T-helper 22 cell (primary cell): ENCODE data around the gene EIF4G1.

Experiments used
- DNase-seq: peaks from one replicate; pipeline ENCODE4 v3.0.0-alpha.2; 2020; ENCODE audit warnings: low read depth

The EIF4G1 gene

GRCh38 chr3:184368586-184369183, 54.3 kb downstream of the EIF4G1 start:
- no peak for DNase-seq

- DNase-seq = peak; percentile 30
Measured at GRCh38 chr3:184371570-184372018, 57.2 kb downstream of the EIF4G1 start.

- no peak for DNase-seq
Measured at GRCh38 chr3:184372296-184372821, 58.0 kb downstream of the EIF4G1 start.

DNA sequence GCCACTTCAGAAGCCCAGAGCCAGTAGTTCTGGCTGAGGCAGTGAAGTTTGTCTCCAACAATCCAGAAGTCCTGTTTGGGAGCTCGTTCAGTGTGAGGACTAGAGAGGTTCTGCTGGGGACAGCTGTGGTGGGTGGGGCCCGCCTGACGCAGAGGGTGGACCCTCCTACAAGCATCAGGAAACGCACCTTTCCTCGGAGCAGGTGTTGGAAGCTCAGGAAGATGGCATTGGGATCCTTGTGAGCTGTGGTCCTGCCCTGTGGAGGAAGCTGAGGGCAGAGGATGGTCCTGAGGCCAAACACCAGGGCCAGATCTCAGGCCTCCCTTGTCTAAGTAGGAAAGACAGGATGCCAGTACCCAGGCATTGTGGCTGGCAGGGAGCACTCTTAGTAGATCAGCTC, 58.5 kb downstream of the EIF4G1 start:
- DNase-seq = no peak

GRCh38 chr3:184373422-184373821, 59.0 kb downstream of the EIF4G1 start:
- DNase-seq = no peak

DNA sequence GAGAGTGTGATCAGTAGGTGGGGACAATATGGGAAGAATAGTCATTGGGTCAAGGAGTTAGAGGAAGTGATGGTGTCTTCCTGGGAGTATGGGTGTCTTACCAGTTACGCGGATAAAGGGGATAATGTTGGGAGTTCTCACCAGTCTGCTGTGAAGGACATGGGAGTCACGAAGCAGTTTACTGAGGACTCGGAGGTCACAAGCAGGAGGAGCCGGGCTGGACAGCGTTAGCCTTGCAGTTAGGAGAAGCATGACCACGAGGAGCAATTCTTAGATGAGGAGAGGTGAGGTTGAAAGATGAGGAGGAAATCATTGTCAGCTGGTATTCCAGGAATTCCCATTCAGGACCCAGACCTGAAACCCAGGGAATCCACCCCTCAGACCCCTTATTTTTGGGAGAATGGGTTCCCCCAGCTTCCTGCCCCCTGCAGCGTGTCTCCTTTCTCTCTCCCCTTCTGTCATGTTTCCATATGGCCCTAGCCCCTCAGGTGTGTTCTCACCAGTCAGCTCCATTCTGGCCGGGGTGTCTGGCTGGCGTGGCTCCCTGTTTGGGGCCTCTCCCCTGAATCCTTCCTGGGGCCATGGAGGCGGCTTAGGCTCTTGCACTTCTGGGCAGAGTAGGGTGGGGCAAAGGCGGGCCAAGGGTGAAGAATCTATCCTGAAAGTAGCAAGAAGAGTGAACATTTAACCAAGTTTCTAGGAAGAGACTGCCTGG, 61.5 kb downstream of the EIF4G1 start:
- no peak for DNase-seq

DNA sequence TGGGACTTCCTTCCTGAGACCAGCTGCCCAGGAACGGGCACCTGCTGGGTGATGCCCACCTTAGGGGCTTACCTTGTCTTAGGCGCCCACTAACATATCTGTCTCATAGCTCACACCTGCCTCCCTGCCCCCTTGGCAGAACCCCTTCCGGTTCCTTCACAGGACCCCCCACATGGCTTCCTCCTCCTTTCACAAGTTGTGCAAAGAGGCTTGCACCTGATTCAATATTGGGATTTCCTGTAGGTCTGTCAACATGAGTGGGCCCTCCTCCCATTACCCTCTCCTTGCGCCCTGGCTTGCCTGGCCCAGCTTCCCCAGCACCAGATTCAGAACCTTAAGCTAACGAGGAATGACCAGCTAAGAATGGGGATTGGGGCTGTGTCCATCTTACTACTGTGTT, 63.0 kb downstream of the EIF4G1 start:
- no peak for DNase-seq

GRCh38 chr3:184377882-184378445, 63.6 kb downstream of the EIF4G1 start, which contains the start of gene THPO:
THPO (minus strand) TSS chr3:184378207; CDS start chr3:184376259, 1,948 bp downstream.
- DNase-seq = no peak

- no peak for DNase-seq
Measured at GRCh38 chr3:184378651-184379357, 64.4 kb downstream of the EIF4G1 start.

DNA sequence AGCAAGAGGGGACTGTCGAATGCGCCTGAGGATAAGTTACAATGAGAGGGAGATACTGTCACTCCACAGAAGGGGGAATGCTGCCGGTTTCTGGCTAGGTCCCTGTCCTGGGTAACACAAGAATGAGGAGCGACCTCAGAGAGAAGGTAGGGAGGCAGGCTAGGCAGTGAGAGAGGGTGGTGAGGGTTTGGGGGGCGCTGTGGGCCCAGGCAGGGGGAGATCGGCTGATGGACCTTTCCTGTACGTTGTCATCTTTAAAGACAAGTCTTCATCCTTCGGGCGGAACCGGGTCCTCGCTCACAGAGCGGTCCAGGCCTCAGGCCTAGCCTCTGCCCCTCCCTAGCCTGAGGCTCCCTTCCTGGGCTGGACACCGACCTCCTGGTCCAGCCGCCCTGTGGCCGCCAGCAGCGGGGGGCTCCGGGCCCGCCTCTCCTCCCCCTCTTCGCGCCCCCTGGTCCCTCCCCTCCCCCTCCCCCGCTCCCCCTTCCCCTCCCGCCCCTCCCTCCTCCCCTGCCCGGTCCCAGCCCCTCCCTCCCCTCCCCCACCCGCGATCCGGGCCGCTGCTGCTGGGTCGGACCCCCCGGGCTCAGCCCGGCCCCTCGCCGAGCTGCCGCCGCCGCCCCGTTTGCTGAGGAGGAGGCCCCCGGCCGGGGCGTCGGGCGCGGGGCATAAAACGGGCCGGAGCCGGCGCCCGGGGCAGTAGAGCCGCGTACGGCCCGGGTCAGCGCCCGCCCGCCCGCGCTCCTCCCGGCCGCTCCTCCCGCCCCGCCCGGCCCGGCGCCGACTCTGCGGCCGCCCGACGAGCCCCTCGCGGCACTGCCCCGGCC, 65.2 kb downstream of the EIF4G1 start, which contains the start of gene CHRD:
TSS of gene CHRD (plus strand) at position 697 of the 827 bp plus-strand sequence. CDS start 265 bp downstream, outside the sequence.
- DNase-seq = no peak

DNA sequence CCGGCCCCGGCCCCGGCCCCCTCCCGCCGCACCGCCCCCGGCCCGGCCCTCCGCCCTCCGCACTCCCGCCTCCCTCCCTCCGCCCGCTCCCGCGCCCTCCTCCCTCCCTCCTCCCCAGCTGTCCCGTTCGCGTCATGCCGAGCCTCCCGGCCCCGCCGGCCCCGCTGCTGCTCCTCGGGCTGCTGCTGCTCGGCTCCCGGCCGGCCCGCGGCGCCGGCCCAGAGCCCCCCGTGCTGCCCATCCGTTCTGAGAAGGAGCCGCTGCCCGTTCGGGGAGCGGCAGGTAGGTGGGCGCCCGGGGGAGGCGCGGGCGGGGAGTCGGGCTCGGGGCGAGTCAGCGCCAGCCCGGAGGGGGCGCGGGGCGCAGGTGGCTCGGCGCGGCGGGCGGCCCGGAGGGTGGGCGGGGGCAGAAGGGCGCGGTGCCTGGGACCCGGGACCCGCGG, 65.8 kb downstream of the EIF4G1 start:
- no peak for DNase-seq

DNA sequence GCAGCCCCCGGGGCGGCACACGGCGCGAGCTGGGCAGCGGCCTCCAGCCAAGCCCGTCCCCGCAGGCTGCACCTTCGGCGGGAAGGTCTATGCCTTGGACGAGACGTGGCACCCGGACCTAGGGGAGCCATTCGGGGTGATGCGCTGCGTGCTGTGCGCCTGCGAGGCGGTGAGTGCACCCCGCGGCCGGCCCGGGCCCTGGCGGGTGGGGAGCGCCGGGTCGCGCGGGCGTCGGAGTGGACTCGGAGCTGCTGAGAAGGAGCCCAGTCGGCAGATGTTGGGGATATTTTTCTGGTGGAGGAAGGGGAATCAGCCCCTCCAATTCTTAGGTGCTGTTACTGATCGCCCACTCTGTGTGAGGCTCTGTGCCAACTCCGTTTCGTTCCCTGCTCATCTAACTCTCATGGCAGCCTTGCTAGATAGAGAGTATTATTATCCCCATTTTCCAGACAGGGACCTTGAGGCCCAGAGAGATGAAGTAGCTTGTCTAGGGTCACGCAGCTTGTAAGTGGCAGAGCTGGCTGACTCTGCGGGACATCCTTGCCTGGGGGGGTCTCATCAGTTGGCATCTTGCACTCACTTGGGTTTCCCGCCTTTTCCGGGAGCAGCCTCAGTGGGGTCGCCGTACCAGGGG, 66.3 kb downstream of the EIF4G1 start:
- no peak for DNase-seq

GRCh38 chr3:184381261-184382224, 67.1 kb downstream of the EIF4G1 start:
- no peak for DNase-seq

DNA sequence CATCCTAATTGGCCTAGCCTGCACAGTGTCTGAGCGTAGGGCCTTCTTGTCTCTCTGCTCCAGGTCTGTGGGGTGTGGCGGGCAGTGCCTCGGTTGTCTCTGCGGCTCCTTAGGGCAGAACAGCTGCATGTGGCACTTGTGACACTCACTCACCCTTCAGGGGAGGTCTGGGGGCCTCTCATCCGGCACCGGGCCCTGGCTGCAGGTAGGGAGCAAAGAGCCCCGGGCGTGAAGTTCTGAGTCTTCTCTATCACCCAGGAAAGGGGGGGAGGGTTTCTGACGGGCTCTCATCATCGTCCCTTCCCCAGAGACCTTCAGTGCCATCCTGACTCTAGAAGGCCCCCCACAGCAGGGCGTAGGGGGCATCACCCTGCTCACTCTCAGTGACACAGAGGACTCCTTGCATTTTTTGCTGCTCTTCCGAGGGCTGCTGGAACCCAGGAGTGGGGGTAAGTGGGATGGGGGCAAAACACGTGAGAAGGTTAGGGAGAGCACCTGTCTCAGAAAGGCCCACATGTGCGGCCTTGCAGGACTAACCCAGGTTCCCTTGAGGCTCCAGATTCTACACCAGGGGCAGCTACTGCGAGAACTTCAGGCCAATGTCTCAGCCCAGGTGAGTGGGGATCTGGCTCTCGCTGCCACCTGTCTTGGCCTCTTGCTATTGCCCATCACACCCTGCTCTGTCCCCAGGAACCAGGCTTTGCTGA, 68.1 kb downstream of the EIF4G1 start:
- DNase-seq = no peak

DNA sequence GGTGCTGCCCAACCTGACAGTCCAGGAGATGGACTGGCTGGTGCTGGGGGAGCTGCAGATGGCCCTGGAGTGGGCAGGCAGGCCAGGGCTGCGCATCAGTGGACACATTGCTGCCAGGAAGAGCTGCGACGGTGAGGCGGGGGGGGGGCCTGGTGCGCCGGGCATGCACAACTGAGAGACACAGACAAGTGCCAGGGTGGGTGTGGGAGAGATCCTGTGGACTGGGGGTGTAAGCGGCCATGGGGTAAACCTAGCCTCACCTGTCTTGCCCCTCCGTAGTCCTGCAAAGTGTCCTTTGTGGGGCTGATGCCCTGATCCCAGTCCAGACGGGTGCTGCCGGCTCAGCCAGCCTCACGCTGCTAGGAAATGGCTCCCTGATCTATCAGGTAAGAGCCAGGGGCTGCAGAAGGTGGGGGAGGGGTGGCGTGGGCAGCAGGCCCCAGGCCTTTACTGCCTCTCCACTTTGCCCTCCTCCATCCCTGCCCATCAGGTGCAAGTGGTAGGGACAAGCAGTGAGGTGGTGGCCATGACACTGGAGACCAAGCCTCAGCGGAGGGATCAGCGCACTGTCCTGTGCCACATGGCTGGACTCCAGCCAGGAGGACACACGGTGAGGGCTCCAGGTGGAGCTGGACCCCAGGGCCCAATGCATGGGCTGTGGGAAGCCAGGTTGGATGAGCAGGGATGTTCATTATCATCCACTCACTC, 68.8 kb downstream of the EIF4G1 start:
- no peak for DNase-seq

DNA sequence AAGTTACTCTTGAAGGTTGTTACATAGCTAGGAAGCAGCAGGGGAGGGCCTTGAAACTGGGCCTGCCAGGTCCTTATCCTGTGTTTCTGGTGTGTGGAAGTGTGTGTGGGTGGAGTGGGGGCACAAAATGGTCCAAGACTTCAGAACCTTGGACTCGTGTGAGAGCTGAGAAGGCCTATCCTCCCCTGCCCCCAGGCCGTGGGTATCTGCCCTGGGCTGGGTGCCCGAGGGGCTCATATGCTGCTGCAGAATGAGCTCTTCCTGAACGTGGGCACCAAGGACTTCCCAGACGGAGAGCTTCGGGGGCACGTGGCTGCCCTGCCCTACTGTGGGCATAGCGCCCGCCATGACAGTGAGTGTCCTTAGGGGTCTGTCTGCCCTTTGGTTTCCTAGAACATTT, 69.9 kb downstream of the EIF4G1 start:
- no peak for DNase-seq
